PC-3 (cell line): Measurements from ENCODE around the gene PLEKHN1. TPM values are rescaled to one million over a fixed set of nuclear protein-coding genes. Genes with fewer than 3 reads are reported as not detected.

Experiments
- ATAC-seq: fragments of 200-7000 bp; cut with Tn5 transposase; 2 replicates; pipeline ENCODE4 v1.9.1; 2020; ENCODE audit warnings: mild to moderate bottlenecking, moderate library complexity
- BruUV-seq: library from RNA; stranded (reverse); fragments of 400-500 nt; replicated peaks from 2 replicates; lab custom pipeline; 2021; lab: Mats Ljungman, UMichigan
- CTCF ChIA-PET: fragments of 300-600 bp; sonication (Branson Sonifier 250); formaldehyde crosslinking; loops from one replicate; lab custom pipeline; 2022; ENCODE audit warnings: antibody characterized with exemption; lab: Charles Lee
- POLR2A ChIA-PET: fragments of 300-600 bp; sonication (Branson Sonifier 250); formaldehyde crosslinking; loops from one replicate; lab custom pipeline; 2022; ENCODE audit warnings: antibody characterized with exemption; ENCODE audit not compliant: unreplicated experiment; lab: Charles Lee
- DNase-seq: peaks from one replicate; pipeline ENCODE4 v3.0.0-alpha.2; 2015
- H2AFZ ChIP-seq: fragments of 300-600 bp; sonication (generic); 2 replicates; pipeline ENCODE4 v1.6.0; 2016; ENCODE audit warnings: antibody characterized with exemption, low read length
- H3F3A ChIP-seq: fragments of 300-600 bp; sonication (generic); one replicate; pipeline ENCODE4 v1.6.0; 2017; ENCODE audit warnings: antibody characterized with exemption, low read length, control low read depth, mild to moderate bottlenecking; ENCODE audit not compliant: unreplicated experiment
- H3K27ac ChIP-seq: fragments of 300-600 bp; sonication (generic); 2 replicates; pipeline ENCODE4 v1.5.1; 2016; ENCODE audit warnings: mild to moderate bottlenecking, low read length
- H3K27me3 ChIP-seq: fragments of 300-600 bp; sonication (generic); 2 replicates; pipeline ENCODE4 v1.6.1; 2016; ENCODE audit warnings: low read length, mixed read lengths
- H3K36me3 ChIP-seq: fragments of 300-600 bp; sonication (generic); 2 replicates; pipeline ENCODE4 v1.6.1; 2016; ENCODE audit warnings: low read depth, mixed run types, low read length, mixed read lengths
- H3K4me1 ChIP-seq: fragments of 300-600 bp; sonication (generic); 2 replicates; pipeline ENCODE4 v1.5.1; 2016; ENCODE audit warnings: low read length; ENCODE audit not compliant: insufficient read depth
- H3K4me2 ChIP-seq: fragments of 300-600 bp; sonication (generic); 2 replicates; pipeline ENCODE4 v1.6.0; 2016; ENCODE audit warnings: low read length
- H3K4me3 ChIP-seq: fragments of 300-600 bp; sonication (generic); 2 replicates; pipeline ENCODE4 v1.5.1; 2016; ENCODE audit warnings: mild to moderate bottlenecking, low read length, mixed read lengths
- H3K79me2 ChIP-seq: fragments of 300-600 bp; sonication (generic); 2 replicates; pipeline ENCODE4 v1.6.1; 2017; ENCODE audit warnings: low read length, mixed read lengths
- H3K9ac ChIP-seq: fragments of 300-600 bp; sonication (generic); 2 replicates; pipeline ENCODE4 v1.6.0; 2016; ENCODE audit warnings: mild to moderate bottlenecking, low read length
- H3K9me2 ChIP-seq: fragments of 300-600 bp; sonication (generic); replicated peaks from 2 replicates; pipeline ENCODE4 v1.6.1; 2016; ENCODE audit warnings: mixed run types, low read length, mixed read lengths
- H3K9me3 ChIP-seq: fragments of 300-600 bp; sonication (generic); 2 replicates; pipeline ENCODE4 v1.6.1; 2016; ENCODE audit warnings: low read length, mixed read lengths
- H4K20me1 ChIP-seq: fragments of 300-600 bp; sonication (generic); 2 replicates; pipeline ENCODE4 v1.6.1; 2016; ENCODE audit warnings: low read length, mixed read lengths
- CTCF ChIP-seq: fragments of 300-600 bp; sonication (generic); conservative IDR thresholded peaks from 2 replicates; pipeline ENCODE4 v1.5.1; 2017; ENCODE audit warnings: antibody characterized with exemption, low read depth, mild to moderate bottlenecking, low read length
- EZH2 ChIP-seq: fragments of 300-600 bp; sonication (generic); IDR thresholded peaks from one replicate; pipeline ENCODE4 v1.6.1; 2017; ENCODE audit warnings: antibody characterized with exemption, mild to moderate bottlenecking, low read length; ENCODE audit not compliant: unreplicated experiment
- EZH2phosphoT487 ChIP-seq: fragments of 300-600 bp; sonication (generic); IDR thresholded peaks from 2 replicates; pipeline ENCODE4 v1.6.1; 2018; ENCODE audit warnings: mild to moderate bottlenecking, antibody characterized with exemption, low read length, borderline replicate concordance
- intact Hi-C: fragments of 100-400 bp; cut with micrococcal nuclease; formaldehyde crosslinking; loops from 2 replicates; pipeline ENCODE4 v1.9.0; 2023
- total RNA-seq: library from RNA; depleted of rRNA; stranded (reverse); fragments of >200 nt; gene quantifications from 2 replicates; pipeline ENCODE4 v1.2.3, GENCODE V29; 2014

Gene PLEKHN1
- total RNA-seq, 1 experiment from 2014 or later, result 14.0 TPM

GRCh38 chr1:997993-998744 lies 31.9 kb downstream of the PLEKHN1 start:
- Histone ChIP-seq H4K20me1 (peaks cover 22% of the 10 kb centered on the region), H3K9ac (peak overlapping the region; percentile 97), H3F3A (no peaks in the 10 kb centered on the region), H3K9me2 (no peaks in the 10 kb centered on the region), H3K4me3 (peak overlapping the region; percentile 93), H3K36me3 (no peaks in the 10 kb centered on the region), H3K9me3 (no peaks in the 10 kb centered on the region), H3K4me1 (peaks cover 4% of the 10 kb centered on the region; the same call in 1 of the 2 replicates), H3K27me3 (no peaks in the 10 kb centered on the region), H3K27ac (no peak overlapping the region), H3K79me2 (peaks cover 45% of the 10 kb centered on the region), H2AFZ (no peak overlapping the region), H3K4me2 (peak overlapping the region; percentile 93)
- ATAC-seq (no peak), DNase-seq (no peak)
- POLR2A ChIA-PET, result no interaction called here
- CTCF ChIA-PET, result no interaction called here
- no TSS peak for BruUV-seq
- TF ChIP-seq EZH2phosphoT487, result no peak
- no peak for TF ChIP-seq EZH2
- no peak for TF ChIP-seq CTCF
- intact Hi-C loops, result no loop called here

GRCh38 chr1:998745-998994 lies 32.4 kb downstream of the PLEKHN1 start:
- peaks cover 48% of the 10 kb centered on the region for H3K79me2 ChIP-seq
- no peaks in the 10 kb centered on the region for H3K9me3 ChIP-seq
- peaks cover 22% of the 10 kb centered on the region for H4K20me1 ChIP-seq
- intact Hi-C loops, result no loop called here
- DNase-seq (no peak), ATAC-seq (no peak)
- ChIA-PET POLR2A (no interaction called here), CTCF (no interaction called here)
- H3K9me2 ChIP-seq, result no peaks in the 10 kb centered on the region
- H3K9ac ChIP-seq, result peak overlapping the region; percentile 97
- H3F3A ChIP-seq, result no peaks in the 10 kb centered on the region
- peak overlapping the region; percentile 96; the same call in 1 of the 2 replicates for H3K27ac ChIP-seq
- peak overlapping the region; percentile 93 for H3K4me3 ChIP-seq
- TF ChIP-seq EZH2 (no peak), EZH2phosphoT487 (no peak), CTCF (no peak)
- no peaks in the 10 kb centered on the region for H3K36me3 ChIP-seq
- no peak overlapping the region for H2AFZ ChIP-seq
- H3K4me1 ChIP-seq, result peaks cover 4% of the 10 kb centered on the region; the same call in 1 of the 2 replicates
- no TSS peak for BruUV-seq
- no peaks in the 10 kb centered on the region for H3K27me3 ChIP-seq
- peak overlapping the region; percentile 93 for H3K4me2 ChIP-seq

- H3K4me3 ChIP-seq, result peak overlapping the region; percentile 93
- H3K9me2 ChIP-seq, result no peaks in the 10 kb centered on the region
- peaks cover 48% of the 10 kb centered on the region for H3K79me2 ChIP-seq
- peaks cover 4% of the 10 kb centered on the region; the same call in 1 of the 2 replicates for H3K4me1 ChIP-seq
- ATAC-seq (peak; percentile 11), DNase-seq (peak; percentile 65)
- ChIA-PET CTCF (no interaction called here), POLR2A (interaction anchor here (0.5 to 0.7 kb wide), 3 partner anchors 32 to 616 kb away, joined by 3 to 7 read pairs (median 4); partner anchors contain the start of genes MIB2 and PLEKHN1)
- peak overlapping the region; percentile 97 for H3K9ac ChIP-seq
- H3K9me3 ChIP-seq, result no peaks in the 10 kb centered on the region
- no peak overlapping the region for H2AFZ ChIP-seq
- peaks cover 22% of the 10 kb centered on the region for H4K20me1 ChIP-seq
- no peaks in the 10 kb centered on the region for H3K27me3 ChIP-seq
- no peaks in the 10 kb centered on the region for H3K36me3 ChIP-seq
- BruUV-seq, result no TSS peak
- no peaks in the 10 kb centered on the region for H3F3A ChIP-seq
- TF ChIP-seq EZH2 (no peak), CTCF (no peak), EZH2phosphoT487 (no peak)
- intact Hi-C loops, result no loop called here
- H3K27ac ChIP-seq, result peak overlapping the region; percentile 96
- H3K4me2 ChIP-seq, result peak overlapping the region; percentile 93
Measured at GRCh38 chr1:998995-999724, 32.9 kb downstream of the PLEKHN1 start.
